A549 (cell line): ENCODE measurements around the gene WDR3. TPM values are rescaled to one million over a fixed set of nuclear protein-coding genes. Genes with fewer than 3 reads are reported as not detected.
A peak's percentile ranks its signal among the peaks of the same experiment; 100 is the strongest.

Experiments used
- ATAC-seq, 2 experiments: fragments of 200-7000 bp in 1 of 2; fragments of >200 bp in 1 of 2; cut with Nextera tagmentation in 1 of 2; cut with Tn5 transposase in 1 of 2; 3 replicates each; pipeline versions ENCODE4 v1.8.0 to v1.9.1; 2018 to 2020; ENCODE audit warnings: mild to moderate bottlenecking in 1 of 2, moderate library complexity in 1 of 2
- CTCF ChIA-PET: fragments of 300-600 bp; sonication (Branson Sonifier 250); formaldehyde crosslinking; extraction: SDS; loops from one replicate; lab custom pipeline; 2021; ENCODE audit warnings: antibody characterized with exemption, inconsistent platforms; lab: Yijun Ruan, JAX
- POLR2A ChIA-PET: fragments of 350-600 bp; formaldehyde crosslinking; extraction: SDS; loops from one replicate; lab custom pipeline; 2021; ENCODE audit warnings: antibody characterized with exemption, inconsistent platforms; lab: Yijun Ruan, JAX
- DNase-seq, 2 experiments: peaks; one replicate each; pipeline versions ENCODE4 v3.0.0 to v3.0.0-alpha.2; 2011 to 2016; ENCODE audit warnings: low read depth in 1 of 2, low spot score in 1 of 2
- FAIRE-seq: peaks from 2 replicates; lab custom pipeline; 2011; peaks lifted over from hg19 to GRCh38; lab: Jason Lieb, UNC
- H3K27ac ChIP-seq, 2 experiments: fragments of >200 bp; sonication (Bioruptor Twin); formaldehyde crosslinking; 3 replicates each; pipeline ENCODE4 v1.5.1; 2016 to 2017
- H3K4me1 ChIP-seq: fragments of >200 bp; sonication (Bioruptor Twin); formaldehyde crosslinking; 3 replicates; pipeline ENCODE4 v1.6.1; 2016
- H3K4me2 ChIP-seq: fragments of >200 bp; sonication (Bioruptor Twin); formaldehyde crosslinking; 3 replicates; pipeline ENCODE4 v1.6.1; 2016
- H3K4me3 ChIP-seq: fragments of >200 bp; sonication (Bioruptor Twin); formaldehyde crosslinking; 3 replicates; pipeline ENCODE4 v1.5.1; 2016
- H3K9me3 ChIP-seq: fragments of >200 bp; sonication (Bioruptor Twin); formaldehyde crosslinking; 3 replicates; pipeline ENCODE4 v1.6.1; 2016
- BCL3 ChIP-seq: fragments of >200 bp; sonication (Bioruptor Twin); formaldehyde crosslinking; IDR thresholded peaks from 3 replicates; pipeline ENCODE4 v1.6.1; 2016
- CBX8 ChIP-seq: fragments of 200-600 bp; sonication (generic); IDR thresholded peaks from 2 replicates; pipeline ENCODE4 v1.6.1; 2016
- CHD2 ChIP-seq: fragments of 150-350 bp; IDR thresholded peaks from 2 replicates; pipeline ENCODE4 v1.6.1; 2014; ENCODE audit warnings: low read length; ENCODE audit not compliant: partially characterized antibody
- EHF ChIP-seq: fragments of 250-450 bp; sonication (Bioruptor Pico); IDR thresholded peaks from 2 replicates; pipeline ENCODE4 v1.5.0; 2020; ENCODE audit warnings: mild to moderate bottlenecking
- GATA3 ChIP-seq: IDR thresholded peaks from 2 replicates; pipeline ENCODE4 v1.6.1; 2012; ENCODE audit warnings: borderline replicate concordance
- HEYL ChIP-seq: fragments of 250-450 bp; sonication (Bioruptor Pico); IDR thresholded peaks from 2 replicates; pipeline ENCODE4 v1.8.0; 2021; ENCODE audit warnings: mild to moderate bottlenecking, moderate library complexity
- HMGXB4 ChIP-seq: fragments of 250-450 bp; sonication (Bioruptor Pico); IDR thresholded peaks from 2 replicates; pipeline ENCODE4 v1.5.0; 2021; ENCODE audit warnings: mild to moderate bottlenecking, moderate library complexity, borderline replicate concordance
- HOXB5 ChIP-seq: fragments of 250-450 bp; sonication (Bioruptor Pico); IDR thresholded peaks from 2 replicates; pipeline ENCODE4 v1.5.0; 2020; ENCODE audit warnings: mild to moderate bottlenecking, moderate library complexity
- KDM1A ChIP-seq: fragments of 200-600 bp; sonication (generic); IDR thresholded peaks from 2 replicates; pipeline ENCODE4 v1.6.1; 2016; ENCODE audit warnings: low read depth, mild to moderate bottlenecking
- KDM5A ChIP-seq: fragments of 200-600 bp; sonication (generic); IDR thresholded peaks from 2 replicates; pipeline ENCODE4 v1.6.1; 2016; ENCODE audit warnings: antibody characterized with exemption, mild to moderate bottlenecking
- MAFK ChIP-seq: fragments of 450-650 bp; IDR thresholded peaks from 2 replicates; pipeline ENCODE4 v1.6.1; 2014; ENCODE audit not compliant: partially characterized antibody
- MYC ChIP-seq: IDR thresholded peaks from 2 replicates; pipeline ENCODE4 v1.6.1; 2012; ENCODE audit warnings: mild to moderate bottlenecking, inconsistent platforms, low read length, improper control_type of control experiment, borderline replicate concordance
- NFE2L2 ChIP-seq: fragments of 150-350 bp; conservative IDR thresholded peaks from 2 replicates; pipeline ENCODE4 v1.6.1; 2014; ENCODE audit warnings: low read length
- NR3C1 ChIP-seq: fragments of >200 bp; sonication (Bioruptor Twin); formaldehyde crosslinking; IDR thresholded peaks from 3 replicates; pipeline ENCODE4 v1.6.1; 2017
- PBX3 ChIP-seq: IDR thresholded peaks from 2 replicates; pipeline ENCODE4 v1.6.1; 2012
- PHF8 ChIP-seq: fragments of 200-600 bp; sonication (generic); IDR thresholded peaks from 2 replicates; pipeline ENCODE4 v1.6.1; 2016; ENCODE audit warnings: low read depth, mild to moderate bottlenecking, antibody characterized with exemption, moderate library complexity, borderline replicate concordance
- RAD21 ChIP-seq, 2 experiments: fragments of >200 bp in 1 of 2; sonication (Bioruptor Twin) in 1 of 2; formaldehyde crosslinking in 1 of 2; IDR thresholded peaks in 1 of 2; conservative IDR thresholded peaks in 1 of 2; 2 replicates in 1 of 2; 3 replicates in 1 of 2; pipeline ENCODE4 v1.6.1; 2012 to 2018; ENCODE audit warnings: inconsistent platforms in 1 of 2
- RCOR1 ChIP-seq: fragments of 150-350 bp; IDR thresholded peaks from 2 replicates; pipeline ENCODE4 v1.6.1; 2014; ENCODE audit warnings: antibody characterized with exemption, low read length, low read depth
- USF2 ChIP-seq: fragments of 450-650 bp; IDR thresholded peaks from 2 replicates; pipeline ENCODE4 v1.6.1; 2014; ENCODE audit warnings: antibody characterized with exemption
- ZSCAN20 ChIP-seq: fragments of 250-450 bp; sonication (Bioruptor Pico); IDR thresholded peaks from 2 replicates; pipeline ENCODE4 v1.8.0; 2022; ENCODE audit warnings: mild to moderate bottlenecking, moderate library complexity
- WGBS: methylation state at CpG from one replicate; pipeline ENCODE4 v1.1.6; 2017; ENCODE audit errors: missing lambda C conversion rate; 5-methylcytosine and 5-hydroxymethylcytosine counted together
- polyA plus RNA-seq, 4 experiments: library from polyadenylated mRNA; depleted of rRNA in 3 of 4; stranded (reverse); fragments of >200 nt; fragmentation: RNase III in 1 of 4; extraction: RNeasy Plus Mini Kit Qiagen cat#74134 plus additional on column Dnase treatment in 1 of 4; gene quantifications; 2 replicates in 3 of 4; 3 replicates in 1 of 4; pipeline ENCODE4 v1.2.3, GENCODE V29; 2011 to 2017

The WDR3 gene
- polyA plus RNA-seq, 2 of the 4 experiments (the other 2 are of a cell fraction): 29.1 to 54.6 TPM

- TF ChIP-seq GATA3 (no peak), USF2 (no peak), KDM1A (no peak), KDM5A (no peak), HOXB5 (CRISPR knock-in tag) (no peak), MAFK (no peak), MYC (no peak), CBX8 (no peak)
- TF ChIP-seq, all 56 proteins: peak for 0
Observed at GRCh38 chr1:117959364-117959763, 29.8 kb downstream of the WDR3 start.

GRCh38 chr1:117964290-117965038 lies 34.9 kb downstream of the WDR3 start:
- ChIA-PET CTCF (no interaction called here), POLR2A (no interaction called here)
- no peak for FAIRE-seq

More at GRCh38 chr1:117959364-117959763, 29.8 kb downstream of the WDR3 start:
- 81% methylated on average over 3 of the region's 3 CpGs for WGBS
- no peak for FAIRE-seq
- Histone ChIP-seq H3K4me3 (no peak overlapping the region), H3K27ac (no peak overlapping the region), H3K9me3 (no peaks in the 10 kb centered on the region), H3K4me2 (no peak overlapping the region), H3K4me1 (no peaks in the 10 kb centered on the region)
- ATAC-seq: no peak
- POLR2A ChIA-PET: no interaction called here
- no peak for DNase-seq
- CTCF ChIA-PET: interaction anchor here (0.9 kb wide), 2 partner anchors 11 to 63 kb away, joined by 3 read pairs; no protein-coding TSS in a partner anchor

GRCh38 chr1:117967477-117967876 lies 37.9 kb downstream of the WDR3 start:
- peak in 1 of 2 experiments; percentile 2 for DNase-seq
- 65% methylated on average over 4 of the region's 4 CpGs for WGBS
- CTCF ChIA-PET: no interaction called here
- FAIRE-seq: no peak
- no peak for TF ChIP-seq ZSCAN20 (CRISPR knock-in tag)
- TF ChIP-seq, all 56 proteins: peak for 0
- POLR2A ChIA-PET: no interaction called here
- peak in 1 of 2 experiments; percentile 41; a peak in 1 of 6 replicates for ATAC-seq
- H3K4me2 ChIP-seq: no peak overlapping the region
- no peaks in the 10 kb centered on the region for H3K4me1 ChIP-seq
- no peaks in the 10 kb centered on the region for H3K9me3 ChIP-seq
- H3K4me3 ChIP-seq: no peak overlapping the region
- H3K27ac ChIP-seq: no peak overlapping the region

More at GRCh38 chr1:117964290-117965038, 34.9 kb downstream of the WDR3 start:
- H3K27ac ChIP-seq: no peak overlapping the region
- no peak overlapping the region for H3K4me3 ChIP-seq
- DNase-seq: no peak
- TF ChIP-seq RCOR1 (no peak), BCL3 (no peak), PHF8 (no peak)
- no peak for ATAC-seq
- H3K4me1 ChIP-seq: no peaks in the 10 kb centered on the region
- no peak overlapping the region for H3K4me2 ChIP-seq
- H3K9me3 ChIP-seq: no peaks in the 10 kb centered on the region
- WGBS: 92% methylated on average over 3 of the region's 3 CpGs

- FAIRE-seq (no peak), DNase-seq (no peak), ATAC-seq (no peak)
- H3K9me3 ChIP-seq: no peaks in the 10 kb centered on the region
- no peaks in the 10 kb centered on the region for H3K4me1 ChIP-seq
- no peak overlapping the region for H3K4me2 ChIP-seq
- no peak overlapping the region for H3K4me3 ChIP-seq
- CTCF ChIA-PET: no interaction called here
- TF ChIP-seq HEYL (CRISPR knock-in tag): no peak
- TF ChIP-seq PBX3: no peak
- TF ChIP-seq HMGXB4: no peak
- TF ChIP-seq NR3C1: no peak
- no peak for TF ChIP-seq NFE2L2
- no peak for TF ChIP-seq USF2
- TF ChIP-seq RAD21 (conservative IDR thresholded peaks at IDR 0.05 in 1 of 2, IDR thresholded peaks at IDR 0.05 in 1 of 2): no peak
- TF ChIP-seq CHD2: no peak
- no peak for TF ChIP-seq EHF
- 0% methylated on average over 1 of the region's 1 CpG for WGBS
- POLR2A ChIA-PET: no interaction called here
- no peak overlapping the region for H3K27ac ChIP-seq
Observed at GRCh38 chr1:117967881-117968280, 38.3 kb downstream of the WDR3 start.
